Fibroblast of mammary gland (primary cell): ENCODE measurements around the gene RPL10.

Experiments
- DNase-seq: peaks from one replicate; pipeline ENCODE4 v3.0.0-alpha.2; 2010; ENCODE audit warnings: low read depth
- H3K4me3 ChIP-seq: 2 replicates; pipeline ENCODE4 v1.5.1; 2011; ENCODE audit warnings: low read depth, mild to moderate bottlenecking, low read length, moderate library complexity; ENCODE audit not compliant: control insufficient read depth
- TF ChIP-seq, protein P1 (sequence below): conservative IDR thresholded peaks from 2 replicates; pipeline ENCODE4 v1.5.1; 2011; ENCODE audit warnings: low read depth, low read length, inconsistent platforms; ENCODE audit not compliant: control insufficient read depth, insufficient read depth

The RPL10 gene

DNA sequence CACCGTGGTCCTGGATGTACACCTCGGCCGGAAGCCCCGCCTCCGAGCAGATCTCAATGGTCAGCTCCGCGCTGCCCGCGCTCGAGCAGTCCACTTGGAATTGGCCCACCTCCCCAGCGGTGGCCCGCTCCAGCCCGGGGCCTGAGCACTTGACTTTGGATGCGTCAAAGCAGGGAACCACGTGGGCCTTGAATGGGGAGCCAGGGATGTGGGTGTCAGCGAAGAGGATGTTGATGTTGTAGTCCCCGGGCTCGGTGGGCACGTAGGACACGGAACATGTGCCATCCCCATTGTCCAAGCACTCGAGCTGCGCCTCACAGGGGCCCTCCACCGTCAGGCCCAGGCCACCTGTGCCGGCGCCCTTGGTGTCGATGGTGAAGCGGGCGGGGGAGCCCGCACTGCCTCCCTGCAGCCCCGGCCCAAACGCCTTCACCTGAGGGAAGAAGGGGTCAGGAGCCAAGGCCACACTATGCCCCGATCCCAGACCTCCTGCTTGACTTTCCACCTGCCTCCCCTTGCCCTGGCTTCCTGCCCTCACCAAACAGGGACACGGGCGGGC, 37.9 kb upstream of the RPL10 start:
- no peak overlapping the region for H3K4me3 ChIP-seq
- no peak for DNase-seq
- TF ChIP-seq, protein P1, sequence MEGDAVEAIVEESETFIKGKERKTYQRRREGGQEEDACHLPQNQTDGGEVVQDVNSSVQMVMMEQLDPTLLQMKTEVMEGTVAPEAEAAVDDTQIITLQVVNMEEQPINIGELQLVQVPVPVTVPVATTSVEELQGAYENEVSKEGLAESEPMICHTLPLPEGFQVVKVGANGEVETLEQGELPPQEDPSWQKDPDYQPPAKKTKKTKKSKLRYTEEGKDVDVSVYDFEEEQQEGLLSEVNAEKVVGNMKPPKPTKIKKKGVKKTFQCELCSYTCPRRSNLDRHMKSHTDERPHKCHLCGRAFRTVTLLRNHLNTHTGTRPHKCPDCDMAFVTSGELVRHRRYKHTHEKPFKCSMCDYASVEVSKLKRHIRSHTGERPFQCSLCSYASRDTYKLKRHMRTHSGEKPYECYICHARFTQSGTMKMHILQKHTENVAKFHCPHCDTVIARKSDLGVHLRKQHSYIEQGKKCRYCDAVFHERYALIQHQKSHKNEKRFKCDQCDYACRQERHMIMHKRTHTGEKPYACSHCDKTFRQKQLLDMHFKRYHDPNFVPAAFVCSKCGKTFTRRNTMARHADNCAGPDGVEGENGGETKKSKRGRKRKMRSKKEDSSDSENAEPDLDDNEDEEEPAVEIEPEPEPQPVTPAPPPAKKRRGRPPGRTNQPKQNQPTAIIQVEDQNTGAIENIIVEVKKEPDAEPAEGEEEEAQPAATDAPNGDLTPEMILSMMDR: no peak

DNA sequence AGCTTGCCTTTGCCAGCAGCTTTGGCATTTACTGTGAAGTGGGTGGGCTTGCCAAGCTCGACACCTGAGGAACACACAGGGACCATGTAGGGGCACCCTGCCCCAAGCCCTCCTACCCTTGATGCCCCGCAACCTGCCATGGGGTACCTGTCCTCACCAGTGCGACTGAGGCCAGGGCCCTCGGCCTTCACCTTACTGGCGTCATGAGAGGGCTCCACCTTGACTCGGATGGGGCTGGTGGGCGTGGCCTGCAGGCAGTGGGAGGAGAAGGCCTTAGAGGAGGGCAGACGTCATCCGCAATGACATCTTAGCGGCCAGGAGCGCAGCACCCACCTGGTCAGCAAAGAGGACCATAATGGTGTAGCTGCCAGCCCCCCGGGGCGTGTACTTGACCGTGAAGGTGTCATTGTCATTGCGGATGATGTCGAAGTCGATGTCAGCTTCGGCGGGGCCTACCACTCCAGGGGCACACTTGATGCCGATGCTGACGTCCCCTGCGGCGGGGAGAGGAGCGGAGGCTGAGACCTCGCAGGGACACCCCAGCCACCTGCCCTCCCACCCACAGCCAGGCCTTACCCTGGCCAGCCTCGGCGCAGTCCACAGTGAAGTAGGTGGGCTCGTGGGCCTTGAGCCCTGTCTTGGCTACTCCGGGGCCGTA, 36.0 kb upstream of the RPL10 start:
- no peak for DNase-seq
- H3K4me3 ChIP-seq: no peak overlapping the region
- TF ChIP-seq, protein P1: no peak

DNA sequence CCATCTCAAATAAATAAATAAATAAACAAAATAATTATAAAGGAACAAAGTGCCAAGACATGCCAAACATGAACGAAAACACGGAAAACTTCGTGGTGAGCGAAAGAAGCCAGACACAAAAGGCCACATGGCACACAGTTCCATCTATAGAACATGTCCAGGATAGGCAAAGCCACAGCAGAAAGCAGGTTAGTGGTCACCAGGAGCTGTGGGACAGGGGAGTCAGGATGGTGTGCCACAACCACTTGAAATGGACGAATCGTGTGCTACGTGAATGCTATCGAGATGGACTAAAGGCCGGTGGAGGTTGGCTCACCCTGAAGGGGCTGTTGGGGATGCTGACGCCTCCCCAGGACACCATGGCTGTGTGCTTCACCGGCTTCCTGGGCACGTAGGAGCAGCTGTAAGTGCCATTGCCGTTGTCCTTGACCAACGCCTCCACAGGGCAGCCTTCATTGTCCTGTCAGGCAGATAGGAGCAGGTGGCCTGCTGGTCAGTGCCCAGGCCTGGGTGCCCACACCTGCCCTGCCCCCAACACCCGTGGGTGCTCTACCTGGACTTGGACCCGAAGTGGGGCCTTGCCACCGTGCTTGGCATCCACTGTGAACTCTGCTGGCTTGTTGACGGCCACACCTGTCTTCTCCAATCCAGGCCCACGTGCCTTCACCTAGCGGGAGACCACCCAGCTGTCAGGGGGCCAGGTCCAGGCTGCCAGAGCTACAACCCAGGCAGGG, 34.3 kb upstream of the RPL10 start:
- H3K4me3 ChIP-seq: no peak overlapping the region
- TF ChIP-seq, protein P1: no peak
- no peak for DNase-seq

DNA sequence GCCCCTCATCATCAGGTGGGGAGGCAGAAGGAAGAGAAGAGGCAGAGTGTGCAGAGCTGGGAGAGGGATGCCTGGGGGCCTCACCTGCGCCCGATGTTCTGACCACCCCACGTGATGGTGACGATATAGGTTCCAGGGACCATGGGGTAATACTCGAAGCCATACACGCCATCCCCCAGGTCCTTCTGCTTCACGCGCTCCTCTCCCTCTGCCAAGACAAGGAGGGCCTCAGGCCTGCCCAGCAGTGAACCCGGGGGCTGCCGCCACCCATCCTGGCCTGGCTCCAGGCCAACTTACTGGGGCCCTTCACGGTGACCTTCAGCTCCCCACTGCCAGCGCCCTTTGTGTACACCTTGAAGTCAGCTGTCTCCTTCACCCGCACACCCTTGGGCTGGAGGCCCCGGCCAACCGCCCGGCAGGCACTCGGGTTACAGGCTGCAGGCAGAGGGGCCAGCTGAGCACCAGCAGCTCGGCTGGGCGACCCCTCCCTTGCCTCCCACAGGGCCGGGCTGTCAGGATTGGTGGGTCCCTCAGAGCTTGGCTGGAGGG, 33.1 kb upstream of the RPL10 start:
- TF ChIP-seq, protein P1: no peak
- H3K4me3 ChIP-seq: no peak overlapping the region
- DNase-seq: no peak

GRCh38 chrX:154365997-154366665, 32.0 kb upstream of the RPL10 start:
- DNase-seq: no peak
- H3K4me3 ChIP-seq: no peak overlapping the region
- TF ChIP-seq, protein P1: no peak

- no peak for DNase-seq
- TF ChIP-seq, protein P1: no peak
- H3K4me3 ChIP-seq: no peak overlapping the region
These were observed 31.5 kb upstream of the RPL10 start for GRCh38 chrX:154366666-154367055.
